ENCODE measurements around the gene EXTL1. TPM values are rescaled to one million over a fixed set of nuclear protein-coding genes. Genes with fewer than 3 reads are reported as not detected.

The EXTL1 gene
- total RNA-seq, 3 donors from 2014 or later, result 0.98 to 2.8 TPM; not detected in 1

DNA sequence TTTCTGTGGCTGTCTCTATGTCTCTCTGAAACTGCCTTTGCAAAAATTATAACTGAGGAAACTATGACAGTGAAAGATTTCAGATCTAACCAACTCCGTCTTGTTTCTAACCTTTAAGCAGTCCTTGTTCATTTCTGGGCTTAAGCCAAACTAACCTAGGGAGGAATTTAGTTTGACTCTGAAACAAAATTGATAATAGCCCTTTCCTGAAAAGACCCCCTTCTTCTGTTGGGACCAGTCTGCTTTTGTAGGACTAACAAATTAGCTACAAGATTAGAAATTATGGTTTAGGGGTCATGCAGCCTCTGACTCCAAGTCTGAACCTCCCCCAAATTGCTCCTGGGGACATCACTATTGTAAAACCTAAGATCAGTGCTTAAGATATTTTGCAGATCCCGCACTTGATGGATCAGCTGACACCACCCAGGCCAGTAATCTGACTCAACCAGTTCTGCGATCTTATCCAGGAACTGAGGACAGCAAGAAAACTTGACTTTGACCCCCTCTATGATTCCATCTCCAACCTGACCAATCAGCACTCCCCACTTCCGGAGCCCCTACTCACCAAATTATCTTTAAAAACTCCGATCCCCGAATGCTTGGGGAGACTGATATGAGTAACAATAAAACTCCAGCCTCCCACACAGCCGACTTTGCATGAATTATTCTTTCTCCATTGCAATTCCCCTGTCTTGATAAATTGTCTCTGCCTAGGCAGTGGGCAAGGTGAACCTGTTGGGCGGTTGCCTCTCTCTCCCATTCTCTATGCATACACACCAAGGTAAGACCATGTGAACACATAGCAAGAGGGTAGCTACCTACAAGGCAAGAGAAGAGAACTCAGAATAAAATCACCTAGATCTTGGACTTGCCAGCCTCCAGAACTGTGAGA, 57.0 kb downstream of the EXTL1 start:
- H3K27ac ChIP-seq, result no peak overlapping the region
- TF ChIP-seq POLR2AphosphoS5 (IDR thresholded peaks at IDR 0.05), result no peak
- no peak for TF ChIP-seq POLR2A (IDR thresholded peaks at IDR 0.05)
- TF ChIP-seq, protein P1, sequence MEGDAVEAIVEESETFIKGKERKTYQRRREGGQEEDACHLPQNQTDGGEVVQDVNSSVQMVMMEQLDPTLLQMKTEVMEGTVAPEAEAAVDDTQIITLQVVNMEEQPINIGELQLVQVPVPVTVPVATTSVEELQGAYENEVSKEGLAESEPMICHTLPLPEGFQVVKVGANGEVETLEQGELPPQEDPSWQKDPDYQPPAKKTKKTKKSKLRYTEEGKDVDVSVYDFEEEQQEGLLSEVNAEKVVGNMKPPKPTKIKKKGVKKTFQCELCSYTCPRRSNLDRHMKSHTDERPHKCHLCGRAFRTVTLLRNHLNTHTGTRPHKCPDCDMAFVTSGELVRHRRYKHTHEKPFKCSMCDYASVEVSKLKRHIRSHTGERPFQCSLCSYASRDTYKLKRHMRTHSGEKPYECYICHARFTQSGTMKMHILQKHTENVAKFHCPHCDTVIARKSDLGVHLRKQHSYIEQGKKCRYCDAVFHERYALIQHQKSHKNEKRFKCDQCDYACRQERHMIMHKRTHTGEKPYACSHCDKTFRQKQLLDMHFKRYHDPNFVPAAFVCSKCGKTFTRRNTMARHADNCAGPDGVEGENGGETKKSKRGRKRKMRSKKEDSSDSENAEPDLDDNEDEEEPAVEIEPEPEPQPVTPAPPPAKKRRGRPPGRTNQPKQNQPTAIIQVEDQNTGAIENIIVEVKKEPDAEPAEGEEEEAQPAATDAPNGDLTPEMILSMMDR (IDR thresholded peaks at IDR 0.05), result no peak
- no peaks in the 10 kb centered on the region for H3K36me3 ChIP-seq
- intact Hi-C loops (cut with DNase I; ENCODE audit: low total_unique reads), result loop anchor here (1.0 kb wide), 1 partner anchor 16 kb away; no protein-coding TSS in a partner anchor
- H3K9me3 ChIP-seq, result no peaks in the 10 kb centered on the region
- no peak overlapping the region for H3K4me3 ChIP-seq
- DNase-seq (ENCODE audit: low spot score in 2 of 2), result no peak
- no peaks in the 10 kb centered on the region for H3K4me1 ChIP-seq
- no peaks in the 10 kb centered on the region for H3K27me3 ChIP-seq

DNA sequence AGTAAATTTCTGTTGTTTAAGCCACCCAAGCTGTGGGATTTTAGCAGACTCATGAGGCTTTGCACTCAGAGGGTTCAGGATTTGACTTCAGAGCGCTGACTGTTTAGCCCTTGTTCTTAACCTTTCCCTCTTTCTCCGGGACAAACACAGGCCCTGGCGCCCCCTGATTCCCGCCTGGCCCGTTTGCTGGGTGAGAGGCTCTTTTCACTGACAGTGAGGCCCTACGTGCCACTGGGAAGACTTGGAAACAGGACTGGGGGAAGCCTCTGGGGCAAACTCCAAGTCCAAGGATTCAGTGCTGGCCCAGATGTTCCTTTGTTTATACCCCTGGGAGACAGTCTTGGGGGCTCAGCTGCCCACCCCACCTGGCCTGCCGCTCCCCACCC, 57.6 kb downstream of the EXTL1 start:
- no peaks in the 10 kb centered on the region for H3K36me3 ChIP-seq
- no peaks in the 10 kb centered on the region for H3K4me1 ChIP-seq
- no peaks in the 10 kb centered on the region for H3K27me3 ChIP-seq
- H3K4me3 ChIP-seq, result no peak overlapping the region
- TF ChIP-seq, protein P1 (IDR thresholded peaks at IDR 0.05), result no peak
- TF ChIP-seq POLR2A (IDR thresholded peaks at IDR 0.05), result no peak
- intact Hi-C loops (cut with DNase I; ENCODE audit: low total_unique reads), result loop anchor here (1.0 kb wide), 1 partner anchor 17 kb away; no protein-coding TSS in a partner anchor
- DNase-seq (ENCODE audit: low spot score in 2 of 2), result no peak
- no peak overlapping the region for H3K27ac ChIP-seq
- H3K9me3 ChIP-seq, result no peaks in the 10 kb centered on the region

DNA sequence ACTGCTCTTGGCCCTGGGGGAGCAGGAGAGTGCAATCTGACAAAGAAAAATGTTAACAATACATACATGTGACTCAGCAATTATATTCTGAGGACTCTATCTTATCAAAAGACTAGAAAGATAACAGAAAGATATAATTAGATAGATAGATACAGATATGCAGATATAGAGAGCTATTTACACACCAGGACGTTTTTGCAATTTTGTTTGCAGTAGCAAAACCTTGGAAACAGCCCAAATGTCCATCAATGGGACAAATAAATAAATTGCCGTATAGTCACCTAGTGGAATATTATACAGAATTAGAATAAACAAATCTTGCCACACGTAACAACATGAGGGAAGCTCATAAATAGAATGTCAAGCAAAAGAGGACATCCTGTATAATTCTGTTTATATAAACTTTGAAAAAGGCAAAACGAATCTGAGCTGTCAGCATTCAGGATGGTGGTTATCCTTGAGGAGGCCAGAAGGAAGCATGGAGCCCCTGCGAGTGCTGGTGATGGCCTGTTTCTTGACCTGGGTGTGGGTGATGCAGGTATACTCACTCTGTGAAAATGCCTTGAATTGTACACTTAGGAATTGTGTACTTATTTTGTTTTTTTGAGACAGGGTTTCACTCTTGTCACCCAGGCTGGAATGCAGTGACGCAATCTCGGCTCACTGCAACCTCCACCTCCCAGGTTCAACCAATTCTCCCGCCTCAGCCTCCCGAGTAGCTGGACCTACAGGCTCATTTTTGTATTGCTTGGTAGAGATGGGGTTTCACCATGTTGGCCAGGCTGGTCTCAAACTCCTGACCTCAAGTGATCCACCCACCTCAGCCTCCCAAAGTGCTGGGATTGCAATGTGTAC, 58.6 kb downstream of the EXTL1 start:
- no peaks in the 10 kb centered on the region for H3K36me3 ChIP-seq
- H3K4me3 ChIP-seq, result no peak overlapping the region
- no peaks in the 10 kb centered on the region for H3K9me3 ChIP-seq
- DNase-seq (ENCODE audit: low spot score in 2 of 2), result no peak
- TF ChIP-seq POLR2AphosphoS5 (IDR thresholded peaks at IDR 0.05) (no peak), POLR2A (IDR thresholded peaks at IDR 0.05) (no peak)
- TF ChIP-seq, protein P1 (IDR thresholded peaks at IDR 0.05), result no peak
- H3K27me3 ChIP-seq, result no peaks in the 10 kb centered on the region
- H3K27ac ChIP-seq, result no peak overlapping the region
- intact Hi-C loops (cut with DNase I; ENCODE audit: low total_unique reads), result loop anchor here (1.0 kb wide), 1 partner anchor 18 kb away; no protein-coding TSS in a partner anchor
- H3K4me1 ChIP-seq, result no peaks in the 10 kb centered on the region

DNA sequence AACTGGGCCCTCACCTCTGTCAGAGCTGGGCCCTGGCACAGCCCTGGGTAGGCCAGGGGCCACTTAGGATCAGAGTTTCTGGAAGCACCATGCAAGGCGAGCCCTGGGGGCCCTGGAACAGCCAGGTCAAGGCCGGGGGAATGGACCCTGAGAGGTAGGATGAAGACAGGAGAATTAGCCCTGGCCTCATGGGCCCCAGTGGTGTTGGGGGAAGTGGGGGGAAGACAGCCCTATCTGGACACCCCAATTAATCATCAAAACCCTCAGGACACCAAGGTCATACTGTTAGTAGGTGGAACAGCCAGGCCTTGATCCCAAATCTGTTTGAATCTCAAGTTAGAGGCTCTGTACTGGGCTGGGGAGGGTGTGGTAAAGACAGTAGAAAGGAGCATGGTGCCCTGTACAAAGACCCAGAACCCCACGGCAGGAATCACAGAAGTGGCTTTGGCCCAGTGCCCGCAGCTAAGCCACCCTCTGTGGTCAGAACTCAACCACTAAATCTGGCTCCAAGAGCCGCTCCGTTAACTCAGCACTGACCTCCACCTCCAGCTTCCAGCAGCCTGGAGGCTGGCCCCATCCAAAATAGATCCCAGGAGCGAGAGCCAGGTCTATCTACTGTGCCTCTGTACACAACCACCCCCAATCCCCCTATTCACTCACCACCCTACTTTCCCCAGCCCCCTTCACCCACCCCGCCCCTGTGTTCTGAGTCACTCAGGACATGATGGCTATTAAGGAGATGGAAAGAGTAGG, 59.9 kb downstream of the EXTL1 start:
- no peaks in the 10 kb centered on the region for H3K36me3 ChIP-seq
- no peak overlapping the region for H3K4me3 ChIP-seq
- no peaks in the 10 kb centered on the region for H3K4me1 ChIP-seq
- no peak overlapping the region for H3K27ac ChIP-seq
- intact Hi-C loops (cut with DNase I; ENCODE audit: low total_unique reads), result no loop called here
- DNase-seq (ENCODE audit: low spot score in 2 of 2), result no peak
- H3K27me3 ChIP-seq, result no peaks in the 10 kb centered on the region
- TF ChIP-seq, protein P1 (IDR thresholded peaks at IDR 0.05), result no peak
- TF ChIP-seq POLR2A (IDR thresholded peaks at IDR 0.05) (no peak), POLR2AphosphoS5 (IDR thresholded peaks at IDR 0.05) (no peak)
- H3K9me3 ChIP-seq, result no peaks in the 10 kb centered on the region

Data from breast epithelium (tissue), 4 donors.